Endothelial cell of umbilical vein (primary cell): ENCODE measurements around the gene CFAP20DC. TPM values are rescaled to one million over a fixed set of nuclear protein-coding genes. Genes with fewer than 3 reads are reported as not detected.

Experiments used
- BruUV-seq: library from RNA; stranded (reverse); fragments of 400-500 nt; replicated peaks from 2 replicates; lab custom pipeline; 2021; lab: Mats Ljungman, UMichigan
- CTCF ChIA-PET: fragments of 300-600, 350-600 bp; sonication (Branson Sonifier 250); formaldehyde crosslinking; loops from one replicate; lab custom pipeline; 2021; ENCODE audit warnings: antibody characterized with exemption, inconsistent platforms; lab: Charles Lee
- POLR2A ChIA-PET: fragments of 300-600, 350-600 bp; sonication (Branson Sonifier 250); formaldehyde crosslinking; loops from one replicate; lab custom pipeline; 2021; ENCODE audit warnings: antibody characterized with exemption, inconsistent platforms; lab: Charles Lee
- DNase-seq: peaks from one replicate; pipeline ENCODE4 v3.0.0-alpha.2; 2011; ENCODE audit warnings: low read depth, low spot score
- FAIRE-seq: peaks from 2 replicates; lab custom pipeline; 2011; peaks lifted over from hg19 to GRCh38; lab: Jason Lieb, UNC
- H2AFZ ChIP-seq: 2 replicates; pipeline ENCODE4 v1.6.0; 2012; ENCODE audit warnings: low read depth, low read length, control low read depth, inconsistent platforms
- H3K27ac ChIP-seq: 2 replicates; pipeline ENCODE4 v1.5.1; 2011; ENCODE audit warnings: low read depth, mild to moderate bottlenecking, control low read depth, low read length, moderate library complexity; ENCODE audit not compliant: insufficient read depth
- H3K27me3 ChIP-seq, 2 experiments: 2 replicates each; pipeline versions ENCODE4 v1.6.0 to v1.6.1; 2011; ENCODE audit warnings: low read length in 2 of 2, mixed read lengths in 1 of 2; ENCODE audit not compliant: control insufficient read depth in 2 of 2, insufficient read depth in 2 of 2
- H3K36me3 ChIP-seq, 2 experiments: 2 replicates in 1 of 2; 3 replicates in 1 of 2; pipeline ENCODE4 v1.5.1; 2011; ENCODE audit warnings: low read length in 2 of 2, mild to moderate bottlenecking in 1 of 2, moderate library complexity in 1 of 2; ENCODE audit not compliant: control insufficient read depth in 2 of 2, insufficient read depth in 2 of 2; ENCODE audit errors: extremely low read depth in 1 of 2
- H3K4me1 ChIP-seq: 3 replicates; pipeline ENCODE4 v1.5.1; 2011; ENCODE audit warnings: mild to moderate bottlenecking, low read length; ENCODE audit not compliant: control insufficient read depth, insufficient read depth; ENCODE audit errors: extremely low read depth
- H3K4me2 ChIP-seq: 2 replicates; pipeline ENCODE4 v1.6.1; 2011; ENCODE audit warnings: low read length, control low read depth, mixed read lengths; ENCODE audit not compliant: insufficient read depth
- H3K4me3 ChIP-seq, 3 experiments: fragments of 200-600 bp in 1 of 3; sonication (generic), shearing (Covaris generic) in 1 of 3; replicated peaks in 1 of 3; 2 replicates each; pipeline ENCODE4 v1.5.1; 2011 to 2016; ENCODE audit warnings: control low read depth in 3 of 3, low read length in 3 of 3, mild to moderate bottlenecking in 2 of 3, inconsistent platforms in 1 of 3, low read depth in 1 of 3, moderate library complexity in 1 of 3; ENCODE audit not compliant: insufficient read depth in 1 of 3
- H3K79me2 ChIP-seq: 2 replicates; pipeline ENCODE4 v1.6.0; 2012; ENCODE audit warnings: low read length, inconsistent platforms; ENCODE audit not compliant: control insufficient read depth, insufficient read depth
- H3K9ac ChIP-seq: replicated peaks from 2 replicates; pipeline ENCODE3; 2011; ENCODE audit warnings: low read length, control low read depth; ENCODE audit not compliant: insufficient read depth; ENCODE audit errors: extremely low read depth
- H3K9me1 ChIP-seq: replicated peaks from 3 replicates; pipeline ENCODE4 v1.6.0; 2011; ENCODE audit warnings: mild to moderate bottlenecking, low read length; ENCODE audit not compliant: control insufficient read depth, insufficient read depth; ENCODE audit errors: extremely low read depth
- H3K9me3 ChIP-seq: replicated peaks from 2 replicates; pipeline ENCODE4 v1.5.1; 2012; ENCODE audit warnings: low read length, inconsistent platforms; ENCODE audit not compliant: control insufficient read depth, insufficient read depth
- H4K20me1 ChIP-seq: replicated peaks from 2 replicates; pipeline ENCODE3; 2011; ENCODE audit warnings: mild to moderate bottlenecking, low read length; ENCODE audit not compliant: control insufficient read depth, insufficient read depth; ENCODE audit errors: extremely low read depth
- CTCF ChIP-seq, 2 donors: IDR thresholded peaks; 1 replicate in 1 of 2; 2 replicates in 1 of 2; pipeline ENCODE4 v1.5.1; 2011; ENCODE audit warnings: low read length in 2 of 2, mild to moderate bottlenecking in 2 of 2, moderate library complexity in 2 of 2, control low read depth in 1 of 2, inconsistent platforms in 1 of 2, low read depth in 1 of 2; ENCODE audit not compliant: insufficient read depth in 1 of 2; ENCODE audit errors: extremely low read depth in 1 of 2
- EZH2 ChIP-seq: IDR thresholded peaks from 2 replicates; pipeline ENCODE4 v1.6.1; 2012; ENCODE audit warnings: borderline replicate concordance, low read depth, mild to moderate bottlenecking, moderate library complexity, low read length, inconsistent platforms; ENCODE audit not compliant: severe bottlenecking
- FOS ChIP-seq: IDR thresholded peaks from 2 replicates; pipeline ENCODE4 v1.6.1; 2011; ENCODE audit warnings: mild to moderate bottlenecking, low read length, moderate library complexity, borderline replicate concordance; ENCODE audit not compliant: insufficient read depth
- GATA2 ChIP-seq: IDR thresholded peaks from 2 replicates; pipeline ENCODE4 v1.7.0; 2011; ENCODE audit warnings: low read depth, mild to moderate bottlenecking, moderate library complexity, mixed read lengths, low read length; ENCODE audit not compliant: insufficient read length, insufficient read depth
- JUN ChIP-seq: IDR thresholded peaks from 2 replicates; pipeline ENCODE4 v1.6.1; 2011; ENCODE audit warnings: borderline replicate concordance, low read depth; ENCODE audit not compliant: insufficient read length, insufficient read depth
- MAX ChIP-seq: IDR thresholded peaks from 2 replicates; pipeline ENCODE4 v1.6.1; 2011; ENCODE audit not compliant: insufficient read depth, insufficient read length
- MYC ChIP-seq: IDR thresholded peaks from one replicate; pipeline ENCODE4 v1.6.1; 2011; ENCODE audit warnings: mild to moderate bottlenecking, low read depth, low read length
- POLR2A ChIP-seq: IDR thresholded peaks from 2 replicates; pipeline ENCODE4 v1.6.1; 2012; ENCODE audit warnings: low read depth, mild to moderate bottlenecking, control low read depth, low read length
- POLR2AphosphoS5 ChIP-seq: IDR thresholded peaks from 2 replicates; pipeline ENCODE4 v1.6.1; 2012; ENCODE audit warnings: low read depth, mild to moderate bottlenecking, control low read depth, low read length, moderate library complexity; ENCODE audit not compliant: insufficient read depth
- dilution Hi-C: fragments of 300-500 bp; cut with MboI; formaldehyde crosslinking; loops from one replicate; pipeline ENCODE4 v1.15.0; 2019; ENCODE audit warnings: low sequenced_read_pairs; ENCODE audit not compliant: extremely low pct_ligation_motif_present
- intact Hi-C: fragments of 100-400 bp; cut with micrococcal nuclease; formaldehyde crosslinking; loops from one replicate; pipeline ENCODE4 v1.10.0; 2022
- polyA plus RNA-seq, 4 experiments: library from polyadenylated mRNA; depleted of rRNA in 3 of 4; stranded (reverse) in 3 of 4; unstranded in 1 of 4; fragments of >200 nt; gene quantifications; 2 replicates each; pipeline versions ENCODE4 v1.2.1 to v1.2.3, GENCODE V29; 2011 to 2012; ENCODE audit warnings: missing spikeins in 1 of 4
- total RNA-seq: library from RNA; stranded (reverse); gene quantifications from 2 replicates; pipeline ENCODE4 v1.2.3, GENCODE V29; 2021

CFAP20DC gene
- total and polyA plus RNA-seq, 2 donors (not counting 3 experiments of a cell fraction or from before 2014, with no cell fraction given): 0.92 to 2.1 TPM

GRCh38 chr3:58800940-58801339, 248.9 kb downstream of the CFAP20DC start:
- intact Hi-C loops (no loop called here), dilution Hi-C loops (no loop called here)
- Histone ChIP-seq H3K4me3 (no peak overlapping the region), H3K9me1 (no peaks in the 10 kb centered on the region), H3K79me2 (no peaks in the 10 kb centered on the region), H3K9me3 (no peaks in the 10 kb centered on the region), H3K27me3 (no peaks in the 10 kb centered on the region), H3K4me1 (no peaks in the 10 kb centered on the region), H3K36me3 (no peaks in the 10 kb centered on the region), H4K20me1 (no peaks in the 10 kb centered on the region), H3K9ac (no peak overlapping the region), H2AFZ (no peak overlapping the region), H3K4me2 (no peak overlapping the region), H3K27ac (no peak overlapping the region)
- CTCF ChIA-PET: no interaction called here
- no TSS peak for BruUV-seq
- DNase-seq (peak; percentile 2), FAIRE-seq (no peak)
- TF ChIP-seq FOS (no peak), CTCF (IDR thresholded peaks at IDR 0.05; ENCODE audit: extremely low read depth in 1 of 2, insufficient read depth in 1 of 2, low read depth in 1 of 2, low read length in 2 of 2) (no peak), MAX (no peak), EZH2 (no peak), POLR2AphosphoS5 (no peak), GATA2 (no peak), POLR2A (no peak), JUN (no peak), MYC (no peak)
- POLR2A ChIA-PET: no interaction called here
